ENCODE measurements around the gene DNAH14. TPM values are rescaled to one million over a fixed set of nuclear protein-coding genes. Genes with fewer than 3 reads are reported as not detected.
"Not testable (repeated sequence)": the region's sequence is repeated elsewhere in the genome, so short reads cannot be mapped to it uniquely, and the experiment has no call there.

The DNAH14 gene
- polyA plus RNA-seq (2011; rRNA removed) (7.2 and 11.1 TPM in 2 replicates), polyA minus RNA-seq (2011; rRNA and poly(A)+ RNA removed) (7.1 and 9.6 TPM in 2 replicates)

DNA sequence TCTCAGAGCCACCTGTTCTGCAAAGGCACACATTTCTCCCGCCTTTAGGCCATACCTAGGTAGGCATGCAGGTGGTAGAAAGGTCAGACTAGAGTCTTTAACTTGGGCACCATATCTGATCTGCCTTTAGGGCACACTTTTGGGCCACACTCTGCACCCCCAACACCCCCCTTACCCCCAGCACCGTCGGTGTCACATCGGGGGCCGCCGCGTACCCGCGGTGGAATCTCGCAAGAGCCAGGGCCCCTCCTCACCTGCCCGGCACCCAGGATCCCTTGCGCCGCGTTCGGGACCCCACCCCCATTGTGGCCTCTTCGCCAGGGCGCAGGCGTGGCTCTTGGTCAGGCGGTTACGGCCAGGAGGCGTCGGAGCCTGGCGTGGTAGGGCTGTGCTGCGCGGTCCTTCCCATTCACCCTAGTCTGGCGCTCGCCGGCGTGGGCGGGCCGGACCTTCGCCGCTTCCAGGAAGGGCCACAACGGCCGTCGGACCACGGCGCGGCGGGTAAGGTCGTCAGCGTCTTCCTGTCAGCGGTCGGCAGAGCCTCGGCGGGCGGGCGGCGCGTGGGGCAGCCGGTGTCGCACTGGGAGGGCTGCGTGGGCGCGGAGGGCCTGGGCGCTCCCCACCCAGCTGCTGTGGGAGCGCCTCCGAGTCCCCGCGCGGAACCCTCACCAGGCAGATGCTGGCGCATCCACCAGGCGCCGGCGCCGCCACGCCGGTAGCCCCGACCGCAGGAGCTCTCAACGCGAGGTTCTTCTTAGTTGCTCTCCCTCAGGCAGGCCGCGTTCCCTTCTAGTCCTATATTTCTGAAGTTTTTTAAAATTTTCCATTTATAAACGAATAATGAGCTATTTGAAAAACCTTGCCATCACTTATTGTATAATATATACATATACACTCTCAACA, at the start of gene DNAH14:
Gene DNAH14 (plus strand): TSS at position 341 of the 903 bp plus-strand sequence. CDS start 23,028 bp downstream, outside the sequence.
- peak; percentile 11 for DNase-seq (ENCODE audit: low read depth, low spot score)
- peak within 1 kb of the TSS; percentile 52 for H3K27ac ChIP-seq (ENCODE audit: low read depth, low read length)
- POLR2A ChIA-PET, result no interaction called here

DNA sequence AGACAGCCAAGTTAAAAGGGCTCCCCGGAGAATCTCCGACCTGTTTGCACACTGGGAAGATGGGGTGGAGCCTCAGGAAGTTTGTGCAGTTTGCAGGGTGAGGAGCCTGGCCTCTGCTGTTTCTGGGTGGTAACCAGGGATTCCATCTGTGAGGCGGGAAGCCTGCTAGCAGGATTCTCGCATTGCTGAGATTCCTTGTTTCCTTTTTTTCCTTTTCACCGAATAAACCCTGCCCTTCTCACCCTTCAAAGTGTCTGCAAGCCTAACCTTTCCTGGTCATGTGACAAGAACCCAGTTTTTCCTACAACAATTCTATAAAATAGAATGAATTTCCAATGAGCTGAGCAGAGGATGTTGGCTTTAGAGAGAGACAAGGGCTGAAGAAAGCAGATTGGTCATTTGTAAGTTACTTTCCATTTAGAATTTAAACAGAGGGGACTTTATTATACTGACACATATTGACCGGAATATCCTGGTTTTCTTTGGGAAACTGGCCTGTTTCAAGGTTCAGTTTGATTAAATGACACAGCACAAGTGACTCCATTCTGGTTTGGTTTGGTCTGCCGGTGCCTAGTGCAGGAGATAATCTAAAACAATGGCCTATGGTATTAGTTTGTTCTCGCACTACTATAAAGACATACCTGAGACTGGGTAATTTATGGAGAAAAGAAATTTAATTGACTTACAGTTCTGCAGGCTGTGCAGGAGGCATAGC, 48.7 kb upstream of the DNAH14 start:
- Histone ChIP-seq H3K4me3 (ENCODE audit: low read depth, low read length) (no peak overlapping the region), H3K27ac (ENCODE audit: low read depth, low read length) (no peak overlapping the region), H3K9me3 (ENCODE audit: control insufficient read depth, insufficient read depth, low read length) (peaks cover 6% of the 10 kb centered on the region; the same call in 1 of the 2 replicates), H3K27me3 (ENCODE audit: control insufficient read depth, insufficient read depth, low read length) (peaks cover 12% of the 10 kb centered on the region)
- no peak for DNase-seq (ENCODE audit: low read depth, low spot score)
- POLR2A ChIA-PET, result no interaction called here
- TF ChIP-seq, protein P1, sequence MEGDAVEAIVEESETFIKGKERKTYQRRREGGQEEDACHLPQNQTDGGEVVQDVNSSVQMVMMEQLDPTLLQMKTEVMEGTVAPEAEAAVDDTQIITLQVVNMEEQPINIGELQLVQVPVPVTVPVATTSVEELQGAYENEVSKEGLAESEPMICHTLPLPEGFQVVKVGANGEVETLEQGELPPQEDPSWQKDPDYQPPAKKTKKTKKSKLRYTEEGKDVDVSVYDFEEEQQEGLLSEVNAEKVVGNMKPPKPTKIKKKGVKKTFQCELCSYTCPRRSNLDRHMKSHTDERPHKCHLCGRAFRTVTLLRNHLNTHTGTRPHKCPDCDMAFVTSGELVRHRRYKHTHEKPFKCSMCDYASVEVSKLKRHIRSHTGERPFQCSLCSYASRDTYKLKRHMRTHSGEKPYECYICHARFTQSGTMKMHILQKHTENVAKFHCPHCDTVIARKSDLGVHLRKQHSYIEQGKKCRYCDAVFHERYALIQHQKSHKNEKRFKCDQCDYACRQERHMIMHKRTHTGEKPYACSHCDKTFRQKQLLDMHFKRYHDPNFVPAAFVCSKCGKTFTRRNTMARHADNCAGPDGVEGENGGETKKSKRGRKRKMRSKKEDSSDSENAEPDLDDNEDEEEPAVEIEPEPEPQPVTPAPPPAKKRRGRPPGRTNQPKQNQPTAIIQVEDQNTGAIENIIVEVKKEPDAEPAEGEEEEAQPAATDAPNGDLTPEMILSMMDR (IDR thresholded peaks at IDR 0.05; ENCODE audit: low read depth, low read length), result no peak
- CTCF ChIA-PET, result interaction anchor here (0.6 to 3.9 kb wide), 4 partner anchors 14 to 367 kb away, joined by 3 to 22 read pairs (median 6); no protein-coding TSS in a partner anchor

More for the DNA sequence above, at the start of gene DNAH14:
- Histone ChIP-seq H3K27me3 (ENCODE audit: control insufficient read depth, insufficient read depth, low read length) (no peaks in the 10 kb centered on the region), H3K9me3 (ENCODE audit: control insufficient read depth, insufficient read depth, low read length) (no peaks in the 10 kb centered on the region; the same call in 1 of the 2 replicates), H3K4me3 (ENCODE audit: low read depth, low read length) (peak within 1 kb of the TSS; percentile 67)
- CTCF ChIA-PET, result interaction anchor here (0.7 kb wide), 1 partner anchor 1045 kb away, joined by 3 read pairs; no protein-coding TSS in a partner anchor
- TF ChIP-seq, protein P1 (IDR thresholded peaks at IDR 0.05; ENCODE audit: low read depth, low read length), result no peak

DNA sequence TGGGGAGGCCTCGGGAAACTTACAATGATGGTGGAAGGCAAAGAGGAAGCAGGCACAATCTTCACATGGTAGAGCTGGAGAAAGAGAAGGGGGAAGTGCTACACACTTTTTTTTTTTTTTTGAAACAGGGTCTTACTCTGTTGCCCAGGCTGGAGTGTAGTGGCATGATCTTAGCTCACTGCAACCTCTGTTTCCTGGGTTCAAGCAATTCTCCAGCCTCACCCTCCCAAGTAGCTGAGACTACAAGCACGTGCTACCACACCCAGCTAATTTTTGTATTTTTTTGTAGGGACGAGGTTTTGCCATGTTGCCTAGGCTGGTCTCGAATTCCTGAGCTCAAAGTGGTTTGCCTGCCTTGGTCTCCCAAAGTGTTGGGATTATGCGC, 48.2 kb upstream of the DNAH14 start:
- CTCF ChIA-PET, result interaction anchor here (0.8 to 3.9 kb wide), 3 partner anchors 14 to 367 kb away, joined by 3 to 22 read pairs (median 9); no protein-coding TSS in a partner anchor
- H3K27me3 ChIP-seq (ENCODE audit: control insufficient read depth, insufficient read depth, low read length); H3K27ac ChIP-seq (ENCODE audit: low read depth, low read length); DNase-seq (ENCODE audit: low read depth, low spot score); H3K4me3 ChIP-seq (ENCODE audit: low read depth, low read length); H3K9me3 ChIP-seq (ENCODE audit: control insufficient read depth, insufficient read depth, low read length); POLR2A ChIA-PET: not testable (repeated sequence)

DNA sequence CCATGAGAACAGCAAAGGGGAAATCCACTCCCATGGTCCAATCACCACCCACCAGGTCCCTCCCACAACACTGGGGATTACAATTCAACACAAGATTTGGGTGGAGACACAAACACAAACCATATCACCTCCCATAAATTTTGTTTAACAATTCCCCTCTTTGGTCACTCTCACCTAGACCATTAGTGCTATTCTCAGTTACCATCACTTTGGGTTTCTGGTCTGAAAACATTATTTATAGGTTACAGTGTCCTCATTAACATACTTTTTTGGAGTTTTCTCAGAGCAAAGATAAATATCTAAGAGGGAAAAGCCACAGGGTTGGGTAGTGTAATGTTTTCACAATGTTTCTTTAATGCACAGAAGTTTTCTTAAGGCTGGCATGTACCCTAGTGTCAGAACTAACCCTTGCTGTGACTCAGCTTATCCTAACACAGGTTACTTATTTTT, 47.7 kb upstream of the DNAH14 start:
- CTCF ChIA-PET, result interaction anchor here (1.1 to 3.9 kb wide), 2 partner anchors 13 to 238 kb away, joined by 9 to 22 read pairs; no protein-coding TSS in a partner anchor

DNA sequence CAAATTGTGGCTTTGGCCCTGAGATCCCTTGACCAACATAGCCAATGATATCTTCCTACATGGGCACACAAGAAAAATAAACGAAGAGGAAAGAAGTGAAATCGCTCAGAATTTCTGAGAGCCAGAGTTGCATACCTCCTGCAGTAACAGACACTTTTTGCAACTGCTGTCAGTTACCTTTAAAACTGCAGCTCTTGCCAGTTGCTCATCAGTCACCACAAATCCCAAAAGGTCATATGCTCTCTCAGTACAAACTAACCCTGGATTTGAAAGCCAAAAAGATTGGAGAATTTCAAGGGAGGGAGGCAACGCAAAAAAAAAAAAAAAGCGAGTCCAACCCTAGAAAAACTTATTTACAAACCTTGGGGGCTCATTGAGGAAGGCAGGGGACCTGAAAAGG, 47.2 kb upstream of the DNAH14 start:
- no peak for DNase-seq (ENCODE audit: low read depth, low spot score)
- ChIA-PET POLR2A (no interaction called here), CTCF (interaction anchor here (1.6 to 3.6 kb wide), 3 partner anchors 13 to 369 kb away, joined by 4 to 15 read pairs (median 12); no protein-coding TSS in a partner anchor)
- Histone ChIP-seq H3K4me3 (ENCODE audit: low read depth, low read length) (no peak overlapping the region), H3K27me3 (ENCODE audit: control insufficient read depth, insufficient read depth, low read length) (peaks cover 16% of the 10 kb centered on the region), H3K27ac (ENCODE audit: low read depth, low read length) (no peak overlapping the region), H3K9me3 (ENCODE audit: control insufficient read depth, insufficient read depth, low read length) (peaks cover 9% of the 10 kb centered on the region; the same call in 1 of the 2 replicates)
- TF ChIP-seq, protein P1 (IDR thresholded peaks at IDR 0.05; ENCODE audit: low read depth, low read length), result no peak

More for the DNA sequence above, 47.7 kb upstream of the DNAH14 start:
- DNase-seq (ENCODE audit: low read depth, low spot score), result no peak
- Histone ChIP-seq H3K27ac (ENCODE audit: low read depth, low read length) (no peak overlapping the region), H3K9me3 (ENCODE audit: control insufficient read depth, insufficient read depth, low read length) (peaks cover 9% of the 10 kb centered on the region; the same call in 1 of the 2 replicates), H3K4me3 (ENCODE audit: low read depth, low read length) (no peak overlapping the region), H3K27me3 (ENCODE audit: control insufficient read depth, insufficient read depth, low read length) (peaks cover 12% of the 10 kb centered on the region)
- POLR2A ChIA-PET, result no interaction called here
- TF ChIP-seq, protein P1 (IDR thresholded peaks at IDR 0.05; ENCODE audit: low read depth, low read length), result no peak
